WTC11 (cell line): ENCODE results near the gene TCF7L2.

Source experiments
- AFF4 ChIP-seq: sonication (generic); formaldehyde crosslinking; IDR thresholded peaks from 2 replicates; pipeline ENCODE4 v1.8.1; 2023; ENCODE audit warnings: mild to moderate bottlenecking, missing genetic modification reagents, borderline replicate concordance
- CBFB ChIP-seq: sonication (generic); formaldehyde crosslinking; IDR thresholded peaks from 2 replicates; pipeline ENCODE4 v1.8.1; 2022; ENCODE audit warnings: mild to moderate bottlenecking, low read depth, missing genetic modification reagents
- ELF4 ChIP-seq: sonication (generic); formaldehyde crosslinking; IDR thresholded peaks from 2 replicates; pipeline ENCODE4 v1.8.1; 2022; ENCODE audit warnings: low read depth, mild to moderate bottlenecking, moderate library complexity, missing genetic modification reagents
- MAX ChIP-seq: sonication (generic); formaldehyde crosslinking; IDR thresholded peaks from 2 replicates; pipeline ENCODE4 v1.8.0; 2022; ENCODE audit warnings: mild to moderate bottlenecking, missing genetic modification reagents
- MLX ChIP-seq: sonication (generic); formaldehyde crosslinking; IDR thresholded peaks from 2 replicates; pipeline ENCODE4 v1.8.1; 2023; ENCODE audit warnings: mild to moderate bottlenecking, missing genetic modification reagents, moderate library complexity
- NFE2L1 ChIP-seq: sonication (generic); formaldehyde crosslinking; IDR thresholded peaks from 2 replicates; pipeline ENCODE4 v1.8.1; 2023; ENCODE audit warnings: missing genetic modification reagents
- RORB ChIP-seq: fragments of 250-450 bp; sonication (Bioruptor Pico); IDR thresholded peaks from 2 replicates; pipeline ENCODE4 v1.9.0; 2021; ENCODE audit warnings: mild to moderate bottlenecking
- SP1 ChIP-seq: sonication (generic); formaldehyde crosslinking; conservative IDR thresholded peaks from 2 replicates; pipeline ENCODE4 v1.8.1; 2022; ENCODE audit warnings: missing genetic modification reagents
- ZNF232 ChIP-seq: sonication (generic); formaldehyde crosslinking; IDR thresholded peaks from 2 replicates; pipeline ENCODE4 v1.8.0; 2022; ENCODE audit warnings: mild to moderate bottlenecking, missing genetic modification reagents
- ZNF423 ChIP-seq: fragments of 250-450 bp; sonication (Bioruptor Pico); IDR thresholded peaks from 2 replicates; pipeline ENCODE4 v2.1.2; 2022; ENCODE audit warnings: mild to moderate bottlenecking, moderate library complexity
- TF ChIP-seq, protein P1 (sequence below): sonication (generic); formaldehyde crosslinking; IDR thresholded peaks from 2 replicates; pipeline ENCODE4 v1.8.0; 2023; ENCODE audit warnings: missing genetic modification reagents, mild to moderate bottlenecking, borderline replicate concordance
- TF ChIP-seq, protein P2 (sequence below): fragments of 200-600 bp; IDR thresholded peaks from 2 replicates; pipeline ENCODE4 v1.8.0; 2022; ENCODE audit warnings: antibody characterized with exemption
- TF ChIP-seq, protein P3 (sequence below): sonication (generic); formaldehyde crosslinking; IDR thresholded peaks from 2 replicates; pipeline ENCODE4 v1.8.1; 2022; ENCODE audit warnings: mild to moderate bottlenecking, missing genetic modification reagents, moderate library complexity, borderline replicate concordance

DNA sequence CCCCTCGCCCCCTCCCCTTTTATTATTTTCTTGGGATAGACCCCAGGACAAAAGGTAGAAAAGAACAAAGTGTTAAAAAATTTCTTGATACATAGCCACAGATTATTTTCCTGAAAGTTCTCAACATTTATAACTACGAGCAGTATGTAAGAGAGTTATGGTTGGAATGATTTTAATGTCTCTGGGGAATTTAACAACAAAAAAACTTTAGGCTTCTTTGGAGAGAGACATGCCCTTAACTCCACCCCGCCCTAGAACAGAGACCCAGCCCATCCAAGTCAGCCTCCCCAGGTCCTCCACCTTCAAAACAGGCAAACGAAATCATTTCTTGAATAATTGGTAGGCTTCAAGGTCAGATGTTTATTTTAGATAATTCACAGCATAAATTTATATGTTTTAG is 97.1 kb downstream of the TCF7L2 start:
- TF ChIP-seq, protein P1, sequence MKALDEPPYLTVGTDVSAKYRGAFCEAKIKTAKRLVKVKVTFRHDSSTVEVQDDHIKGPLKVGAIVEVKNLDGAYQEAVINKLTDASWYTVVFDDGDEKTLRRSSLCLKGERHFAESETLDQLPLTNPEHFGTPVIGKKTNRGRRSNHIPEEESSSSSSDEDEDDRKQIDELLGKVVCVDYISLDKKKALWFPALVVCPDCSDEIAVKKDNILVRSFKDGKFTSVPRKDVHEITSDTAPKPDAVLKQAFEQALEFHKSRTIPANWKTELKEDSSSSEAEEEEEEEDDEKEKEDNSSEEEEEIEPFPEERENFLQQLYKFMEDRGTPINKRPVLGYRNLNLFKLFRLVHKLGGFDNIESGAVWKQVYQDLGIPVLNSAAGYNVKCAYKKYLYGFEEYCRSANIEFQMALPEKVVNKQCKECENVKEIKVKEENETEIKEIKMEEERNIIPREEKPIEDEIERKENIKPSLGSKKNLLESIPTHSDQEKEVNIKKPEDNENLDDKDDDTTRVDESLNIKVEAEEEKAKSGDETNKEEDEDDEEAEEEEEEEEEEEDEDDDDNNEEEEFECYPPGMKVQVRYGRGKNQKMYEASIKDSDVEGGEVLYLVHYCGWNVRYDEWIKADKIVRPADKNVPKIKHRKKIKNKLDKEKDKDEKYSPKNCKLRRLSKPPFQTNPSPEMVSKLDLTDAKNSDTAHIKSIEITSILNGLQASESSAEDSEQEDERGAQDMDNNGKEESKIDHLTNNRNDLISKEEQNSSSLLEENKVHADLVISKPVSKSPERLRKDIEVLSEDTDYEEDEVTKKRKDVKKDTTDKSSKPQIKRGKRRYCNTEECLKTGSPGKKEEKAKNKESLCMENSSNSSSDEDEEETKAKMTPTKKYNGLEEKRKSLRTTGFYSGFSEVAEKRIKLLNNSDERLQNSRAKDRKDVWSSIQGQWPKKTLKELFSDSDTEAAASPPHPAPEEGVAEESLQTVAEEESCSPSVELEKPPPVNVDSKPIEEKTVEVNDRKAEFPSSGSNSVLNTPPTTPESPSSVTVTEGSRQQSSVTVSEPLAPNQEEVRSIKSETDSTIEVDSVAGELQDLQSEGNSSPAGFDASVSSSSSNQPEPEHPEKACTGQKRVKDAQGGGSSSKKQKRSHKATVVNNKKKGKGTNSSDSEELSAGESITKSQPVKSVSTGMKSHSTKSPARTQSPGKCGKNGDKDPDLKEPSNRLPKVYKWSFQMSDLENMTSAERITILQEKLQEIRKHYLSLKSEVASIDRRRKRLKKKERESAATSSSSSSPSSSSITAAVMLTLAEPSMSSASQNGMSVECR (CRISPR knock-in tag) = no peak
- TF ChIP-seq, protein P2, sequence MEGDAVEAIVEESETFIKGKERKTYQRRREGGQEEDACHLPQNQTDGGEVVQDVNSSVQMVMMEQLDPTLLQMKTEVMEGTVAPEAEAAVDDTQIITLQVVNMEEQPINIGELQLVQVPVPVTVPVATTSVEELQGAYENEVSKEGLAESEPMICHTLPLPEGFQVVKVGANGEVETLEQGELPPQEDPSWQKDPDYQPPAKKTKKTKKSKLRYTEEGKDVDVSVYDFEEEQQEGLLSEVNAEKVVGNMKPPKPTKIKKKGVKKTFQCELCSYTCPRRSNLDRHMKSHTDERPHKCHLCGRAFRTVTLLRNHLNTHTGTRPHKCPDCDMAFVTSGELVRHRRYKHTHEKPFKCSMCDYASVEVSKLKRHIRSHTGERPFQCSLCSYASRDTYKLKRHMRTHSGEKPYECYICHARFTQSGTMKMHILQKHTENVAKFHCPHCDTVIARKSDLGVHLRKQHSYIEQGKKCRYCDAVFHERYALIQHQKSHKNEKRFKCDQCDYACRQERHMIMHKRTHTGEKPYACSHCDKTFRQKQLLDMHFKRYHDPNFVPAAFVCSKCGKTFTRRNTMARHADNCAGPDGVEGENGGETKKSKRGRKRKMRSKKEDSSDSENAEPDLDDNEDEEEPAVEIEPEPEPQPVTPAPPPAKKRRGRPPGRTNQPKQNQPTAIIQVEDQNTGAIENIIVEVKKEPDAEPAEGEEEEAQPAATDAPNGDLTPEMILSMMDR = no peak
- TF ChIP-seq, protein P3, sequence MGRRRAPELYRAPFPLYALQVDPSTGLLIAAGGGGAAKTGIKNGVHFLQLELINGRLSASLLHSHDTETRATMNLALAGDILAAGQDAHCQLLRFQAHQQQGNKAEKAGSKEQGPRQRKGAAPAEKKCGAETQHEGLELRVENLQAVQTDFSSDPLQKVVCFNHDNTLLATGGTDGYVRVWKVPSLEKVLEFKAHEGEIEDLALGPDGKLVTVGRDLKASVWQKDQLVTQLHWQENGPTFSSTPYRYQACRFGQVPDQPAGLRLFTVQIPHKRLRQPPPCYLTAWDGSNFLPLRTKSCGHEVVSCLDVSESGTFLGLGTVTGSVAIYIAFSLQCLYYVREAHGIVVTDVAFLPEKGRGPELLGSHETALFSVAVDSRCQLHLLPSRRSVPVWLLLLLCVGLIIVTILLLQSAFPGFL (CRISPR knock-in tag) = no peak
- TF ChIP-seq CBFB (CRISPR knock-in tag) (no peak), RORB (no peak), MLX (no peak), AFF4 (CRISPR knock-in tag) (no peak), ZNF232 (no peak), MAX (CRISPR knock-in tag) (no peak), NFE2L1 (no peak), ZNF423 (CRISPR knock-in tag) (no peak), SP1 (CRISPR knock-in tag) (no peak), ELF4 (CRISPR knock-in tag) (no peak)
